Neural progenitor cell (in vitro differentiated cells): ENCODE measurements around the gene PSMB5. TPM values are rescaled to one million over a fixed set of nuclear protein-coding genes. Genes with fewer than 3 reads are reported as not detected.

Experiments used
- DNase-seq: peaks from one replicate; pipeline ENCODE4 v3.0.0-alpha.2; 2016; ENCODE audit warnings: low spot score
- H2AFZ ChIP-seq: fragments of 200-600 bp; sonication (generic); replicated peaks from 2 replicates; pipeline ENCODE4 v1.6.1; 2016; ENCODE audit warnings: antibody characterized with exemption
- H3F3A ChIP-seq: fragments of 200-600 bp; sonication (generic); 2 replicates; pipeline ENCODE4 v1.6.1; 2016; ENCODE audit warnings: antibody characterized with exemption, low read depth
- H3K27ac ChIP-seq: fragments of 200-600 bp; sonication (generic); 2 replicates; pipeline ENCODE4 v1.5.1; 2016; ENCODE audit warnings: mild to moderate bottlenecking
- H3K27me3 ChIP-seq: fragments of 200-600 bp; sonication (generic); 2 replicates; pipeline ENCODE4 v1.6.1; 2016; ENCODE audit warnings: mild to moderate bottlenecking, moderate library complexity
- H3K36me3 ChIP-seq: fragments of 200-600 bp; sonication (generic); 2 replicates; pipeline ENCODE4 v1.5.1; 2016
- H3K4me1 ChIP-seq: fragments of 200-600 bp; sonication (generic); 2 replicates; pipeline ENCODE4 v1.6.1; 2016; ENCODE audit warnings: mixed run types
- H3K4me2 ChIP-seq: fragments of 200-600 bp; sonication (generic); 2 replicates; pipeline ENCODE4 v1.6.1; 2016
- H3K4me3 ChIP-seq: fragments of 200-600 bp; sonication (generic); 2 replicates; pipeline ENCODE4 v1.5.1; 2016
- H3K79me2 ChIP-seq: fragments of 200-600 bp; sonication (generic); 2 replicates; pipeline ENCODE4 v1.6.1; 2016; ENCODE audit warnings: low read depth
- H3K9ac ChIP-seq: fragments of 200-600 bp; sonication (generic); 2 replicates; pipeline ENCODE4 v1.6.1; 2016
- H3K9me3 ChIP-seq: fragments of 200-600 bp; sonication (generic); 2 replicates; pipeline ENCODE4 v1.5.1; 2016; ENCODE audit warnings: low read depth
- H4K20me1 ChIP-seq: fragments of 200-600 bp; sonication (generic); 2 replicates; pipeline ENCODE4 v1.6.1; 2016; ENCODE audit warnings: low read depth
- H3K27ac Mint-ChIP-seq: 3 replicates; pipeline ENCODE4 v1.8.0; 2021; ENCODE audit warnings: mixed read lengths
- H3K27me3 Mint-ChIP-seq: 2 replicates; pipeline ENCODE4 v1.8.0; 2022; ENCODE audit warnings: low read depth, mild to moderate bottlenecking, inconsistent platforms, moderate library complexity, mixed read lengths; ENCODE audit not compliant: insufficient read depth
- H3K36me3 Mint-ChIP-seq: 3 replicates; pipeline ENCODE4 v1.8.0; 2021; ENCODE audit warnings: mixed read lengths
- H3K4me1 Mint-ChIP-seq: 3 replicates; pipeline ENCODE4 v1.8.0; 2021; ENCODE audit warnings: mixed read lengths
- H3K4me3 Mint-ChIP-seq: 3 replicates; pipeline ENCODE4 v1.8.0; 2021; ENCODE audit warnings: mild to moderate bottlenecking, moderate library complexity, mixed read lengths
- H3K9me3 Mint-ChIP-seq: 3 replicates; pipeline ENCODE4 v1.8.0; 2020; ENCODE audit warnings: mixed read lengths
- CTCF ChIP-seq: fragments of 200-600 bp; sonication (generic); IDR thresholded peaks from 2 replicates; pipeline ENCODE4 v1.5.1; 2017; ENCODE audit warnings: antibody characterized with exemption, mild to moderate bottlenecking
- EZH2 ChIP-seq: fragments of 200-600 bp; sonication (generic); IDR thresholded peaks from 2 replicates; pipeline ENCODE4 v1.6.1; 2017; ENCODE audit warnings: antibody characterized with exemption, mild to moderate bottlenecking, moderate library complexity
- EZH2phosphoT487 ChIP-seq: fragments of 200-600 bp; sonication (generic); IDR thresholded peaks from 2 replicates; pipeline ENCODE4 v1.6.1; 2017; ENCODE audit warnings: antibody characterized with exemption
- total RNA-seq: library from RNA; depleted of rRNA; stranded (reverse); fragments of >200 nt; gene quantifications from 2 replicates; pipeline ENCODE4 v1.2.3, GENCODE V29; 2015; ENCODE audit warnings: low replicate concordance

PSMB5 gene
- total RNA-seq, 1 donor from 2014 or later: 154 TPM

GRCh38 chr14:23070262-23071129 lies 35.8 kb upstream of the PSMB5 start:
- Histone ChIP-seq H3K9me3 (no peaks in the 10 kb centered on the region), H3K4me1 (peaks cover 53% of the 10 kb centered on the region), H3K4me3 (peak overlapping the region; percentile 92), H2AFZ (no peak overlapping the region), H3K79me2 (peaks cover 65% of the 10 kb centered on the region), H4K20me1 (peaks cover 61% of the 10 kb centered on the region), H3K27ac (peak overlapping the region; percentile 67), H3F3A (peaks cover 73% of the 10 kb centered on the region), H3K36me3 (peaks cover 18% of the 10 kb centered on the region), H3K27me3 (no peaks in the 10 kb centered on the region), H3K4me2 (peak overlapping the region; percentile 85), H3K9ac (peak overlapping the region; percentile 81)
- Mint-ChIP-seq H3K4me1 (peaks cover 47% of the 10 kb centered on the region), H3K36me3 (peaks cover 26% of the 10 kb centered on the region), H3K4me3 (peak overlapping the region; percentile 89), H3K27me3 (peaks cover 10% of the 10 kb centered on the region), H3K9me3 (no peaks in the 10 kb centered on the region), H3K27ac (peak overlapping the region; percentile 85)
- no peak for DNase-seq
- TF ChIP-seq EZH2phosphoT487 (no peak), EZH2 (no peak), CTCF (no peak)

GRCh38 chr14:23069413-23069806 lies 34.7 kb upstream of the PSMB5 start:
- peak overlapping the region; percentile 89 for H3K4me3 Mint-ChIP-seq
- H3K27me3 Mint-ChIP-seq: peaks cover 10% of the 10 kb centered on the region
- TF ChIP-seq EZH2phosphoT487 (no peak), CTCF (no peak), EZH2 (no peak)
- peak overlapping the region; percentile 11 for H3K27ac ChIP-seq
- peak overlapping the region; percentile 92 for H3K4me3 ChIP-seq
- H3K9me3 ChIP-seq: no peaks in the 10 kb centered on the region
- H3K36me3 Mint-ChIP-seq: peaks cover 24% of the 10 kb centered on the region
- no peak overlapping the region for H3K9ac ChIP-seq
- peaks cover 73% of the 10 kb centered on the region for H3K79me2 ChIP-seq
- no peaks in the 10 kb centered on the region for H3K27me3 ChIP-seq
- H2AFZ ChIP-seq: no peak overlapping the region
- peaks cover 53% of the 10 kb centered on the region for H3K4me1 ChIP-seq
- DNase-seq: no peak
- peaks cover 47% of the 10 kb centered on the region for H3K4me1 Mint-ChIP-seq
- H3K9me3 Mint-ChIP-seq: no peaks in the 10 kb centered on the region
- peaks cover 68% of the 10 kb centered on the region for H4K20me1 ChIP-seq
- peaks cover 80% of the 10 kb centered on the region for H3F3A ChIP-seq
- H3K4me2 ChIP-seq: peak overlapping the region; percentile 85
- H3K27ac Mint-ChIP-seq: no peak overlapping the region
- peaks cover 22% of the 10 kb centered on the region for H3K36me3 ChIP-seq

- Histone ChIP-seq H3K36me3 (peaks cover 22% of the 10 kb centered on the region), H3F3A (peaks cover 86% of the 10 kb centered on the region), H3K4me2 (peak overlapping the region; percentile 85), H4K20me1 (peaks cover 74% of the 10 kb centered on the region), H3K9ac (no peak overlapping the region), H3K9me3 (no peaks in the 10 kb centered on the region), H3K27ac (peak overlapping the region; percentile 11), H3K27me3 (no peaks in the 10 kb centered on the region), H2AFZ (no peak overlapping the region), H3K4me1 (peaks cover 53% of the 10 kb centered on the region), H3K4me3 (peak overlapping the region; percentile 92), H3K79me2 (peaks cover 78% of the 10 kb centered on the region)
- Mint-ChIP-seq H3K36me3 (peaks cover 27% of the 10 kb centered on the region), H3K27ac (peak overlapping the region; percentile 57), H3K9me3 (no peaks in the 10 kb centered on the region), H3K4me3 (peak overlapping the region; percentile 77), H3K4me1 (peaks cover 47% of the 10 kb centered on the region), H3K27me3 (peaks cover 10% of the 10 kb centered on the region)
- TF ChIP-seq CTCF: peak; percentile 100
- TF ChIP-seq EZH2phosphoT487: no peak
- peak; percentile 93 for DNase-seq
Observed at GRCh38 chr14:23068789-23069412, 34.2 kb upstream of the PSMB5 start.
